Prostate gland (tissue), 2 donors: ENCODE measurements around the gene PYROXD2.

Experiments
- CTCF ChIP-seq, 4 experiments: fragments of 200-600 bp in 2 of 4; fragments of 450-650 bp in 2 of 4; sonication (generic) in 2 of 4; IDR thresholded peaks; 1 replicate in 3 of 4; 2 replicates in 1 of 4; pipeline ENCODE4 v1.5.1; 2016 to 2019; ENCODE audit warnings: antibody characterized with exemption in 4 of 4, mild to moderate bottlenecking in 2 of 4, moderate library complexity in 2 of 4
- POLR2AphosphoS5 ChIP-seq: sonication (generic); formaldehyde crosslinking; IDR thresholded peaks from one replicate; pipeline ENCODE4 v1.6.1; 2017; ENCODE audit warnings: antibody characterized with exemption

GRCh38 chr10:98456043-98456570 is 41.1 kb upstream of the PYROXD2 start:
- TF ChIP-seq CTCF (IDR thresholded peaks at IDR 0.05) (no peak), POLR2AphosphoS5 (no peak)
